Kidney (tissue), 14 donors: ENCODE results near the gene LMAN2. TPM values are rescaled to one million over a fixed set of nuclear protein-coding genes. Genes with fewer than 3 reads are reported as not detected.
A peak's percentile ranks its signal among the peaks of the same experiment; 100 is the strongest.

Source experiments
- DNase-seq, 5 donors: peaks; one replicate each; pipeline ENCODE4 v3.0.0-alpha.2; 2013 to 2020
- FAIRE-seq: peaks from 2 replicates; lab custom pipeline; 2012; peaks lifted over from hg19 to GRCh38; lab: Jason Lieb, UNC
- H3K27ac ChIP-seq, 2 donors: one replicate each; pipeline ENCODE4 v1.7.0; 2013; ENCODE audit warnings: low read depth in 2 of 2, low read length in 2 of 2, inconsistent platforms in 1 of 2
- H3K27me3 ChIP-seq: one replicate; pipeline ENCODE4 v1.7.1; 2013; ENCODE audit warnings: low read length, inconsistent platforms; ENCODE audit not compliant: control insufficient read depth, insufficient read depth
- H3K36me3 ChIP-seq, 3 donors: one replicate each; pipeline versions ENCODE4 v1.7.0 to v1.7.1; 2013; ENCODE audit warnings: low read length in 3 of 3, control low read depth in 1 of 3, inconsistent platforms in 1 of 3; ENCODE audit not compliant: insufficient read depth in 3 of 3, control insufficient read depth in 2 of 3
- H3K4me1 ChIP-seq, 3 donors: one replicate each; pipeline versions ENCODE4 v1.7.0 to v1.7.1; 2013; ENCODE audit warnings: low read length in 3 of 3, inconsistent platforms in 1 of 3, low read depth in 1 of 3; ENCODE audit not compliant: control insufficient read depth in 2 of 3, insufficient read depth in 2 of 3
- H3K4me3 ChIP-seq, 3 donors: one replicate each; pipeline versions ENCODE4 v1.7.0 to v1.8.1; 2013; ENCODE audit warnings: low read length in 3 of 3, control low read depth in 1 of 3, inconsistent platforms in 1 of 3
- H3K9ac ChIP-seq, 3 donors: one replicate each; pipeline versions ENCODE4 v1.7.0 to v1.7.1; 2013; ENCODE audit warnings: low read length in 3 of 3, control low read depth in 1 of 3, inconsistent platforms in 1 of 3
- H3K9me3 ChIP-seq, 3 donors: one replicate each; pipeline versions ENCODE4 v1.7.0 to v1.7.1; 2013; ENCODE audit warnings: low read length in 3 of 3, control low read depth in 1 of 3, inconsistent platforms in 1 of 3; ENCODE audit not compliant: control insufficient read depth in 2 of 3, insufficient read depth in 1 of 3
- intact Hi-C: fragments of 100-400 bp; cut with DNase I; formaldehyde crosslinking; loops from one replicate; pipeline ENCODE4 v1.11.1; 2022
- polyA plus RNA-seq: library from polyadenylated mRNA; stranded (reverse); fragments of 350-450 nt; fragmentation: Illumina TruSeq; extraction: RNeasy Lipid Tissue Mini Kit (QIAGEN cat#74804); gene quantifications from one replicate; pipeline ENCODE4 v1.2.3, GENCODE V29; 2014; ENCODE audit warnings: low read depth, low replicate concordance; ENCODE audit not compliant: insufficient read depth
- total RNA-seq: library from RNA; stranded (reverse); fragmentation: NEBNext Ultra II Directional; extraction: Animal tissue kit (Norgen Biotek cat#: 25700); gene quantifications from one replicate; pipeline ENCODE4 v1.2.1, GENCODE V29; 2021
- TF ChIP-seq, protein P1 (sequence below): IDR thresholded peaks from 3 replicates; pipeline ENCODE4 v1.5.1; 2012; ENCODE audit warnings: mild to moderate bottlenecking, moderate library complexity, borderline replicate concordance; ENCODE audit not compliant: insufficient read depth; ENCODE audit errors: extremely low read depth
- donor health status: control.
- donor health status: control.
- donor health status: control.
- donor health status: control.
- donor health status: control.
- donor health status: DM: yes; HTN: yes; CAD: no.
- donor health status: Normal renal cell carcinoma (clear cell type).

LMAN2 gene
- total and polyA plus RNA-seq, 2 donors from 2014 or later: 137 to 190 TPM

GRCh38 chr5:177372034-177372896 is 20.8 kb upstream of the LMAN2 start:
- H3K27ac ChIP-seq: no peak overlapping the region
- DNase-seq: no peak
- no peak for FAIRE-seq

DNA sequence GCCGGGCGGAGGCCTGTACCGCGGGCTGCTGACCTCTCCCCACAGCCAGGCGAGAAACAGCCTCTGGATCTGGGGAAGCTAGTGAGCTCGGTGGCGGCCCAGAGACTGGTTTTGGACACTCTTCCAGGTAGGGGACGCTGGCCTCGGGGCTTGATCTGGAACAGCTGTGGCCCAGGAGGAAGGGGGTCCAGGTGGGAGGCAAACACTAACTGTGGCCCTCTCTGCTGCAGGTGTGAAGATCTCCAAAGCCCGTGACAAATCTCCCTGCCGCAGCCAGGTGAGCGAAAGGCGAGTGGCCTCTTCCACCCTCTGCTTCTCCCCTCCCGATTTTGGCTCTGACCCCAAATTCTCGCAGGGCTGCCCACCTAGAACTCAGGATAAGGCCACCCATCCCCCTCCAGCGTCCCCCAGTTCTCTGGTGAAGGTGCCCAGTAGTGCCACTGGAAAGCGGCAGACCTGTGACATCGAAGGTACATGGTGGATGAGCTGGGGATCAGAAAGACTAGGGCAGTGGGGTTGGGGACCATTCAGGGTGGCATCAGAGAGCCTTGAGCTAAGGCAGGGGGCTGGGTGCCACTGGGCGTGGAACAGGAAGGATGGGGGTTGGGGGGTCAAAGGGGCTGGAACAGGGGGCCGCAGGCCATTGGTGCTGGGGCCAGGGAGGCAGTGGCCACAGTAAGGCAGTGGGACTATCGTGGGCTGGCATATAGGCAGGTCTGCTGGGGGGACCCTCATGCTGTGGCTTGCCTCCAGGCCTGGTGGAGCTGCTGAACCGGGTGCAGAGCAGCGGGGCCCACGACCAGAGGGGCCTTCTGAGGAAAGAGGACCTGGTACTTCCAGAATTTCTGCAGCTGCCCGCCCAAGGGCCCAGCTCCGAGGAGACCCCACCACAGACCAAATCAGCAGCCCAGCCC is 19.9 kb upstream of the LMAN2 start:
- TF ChIP-seq, protein P1, sequence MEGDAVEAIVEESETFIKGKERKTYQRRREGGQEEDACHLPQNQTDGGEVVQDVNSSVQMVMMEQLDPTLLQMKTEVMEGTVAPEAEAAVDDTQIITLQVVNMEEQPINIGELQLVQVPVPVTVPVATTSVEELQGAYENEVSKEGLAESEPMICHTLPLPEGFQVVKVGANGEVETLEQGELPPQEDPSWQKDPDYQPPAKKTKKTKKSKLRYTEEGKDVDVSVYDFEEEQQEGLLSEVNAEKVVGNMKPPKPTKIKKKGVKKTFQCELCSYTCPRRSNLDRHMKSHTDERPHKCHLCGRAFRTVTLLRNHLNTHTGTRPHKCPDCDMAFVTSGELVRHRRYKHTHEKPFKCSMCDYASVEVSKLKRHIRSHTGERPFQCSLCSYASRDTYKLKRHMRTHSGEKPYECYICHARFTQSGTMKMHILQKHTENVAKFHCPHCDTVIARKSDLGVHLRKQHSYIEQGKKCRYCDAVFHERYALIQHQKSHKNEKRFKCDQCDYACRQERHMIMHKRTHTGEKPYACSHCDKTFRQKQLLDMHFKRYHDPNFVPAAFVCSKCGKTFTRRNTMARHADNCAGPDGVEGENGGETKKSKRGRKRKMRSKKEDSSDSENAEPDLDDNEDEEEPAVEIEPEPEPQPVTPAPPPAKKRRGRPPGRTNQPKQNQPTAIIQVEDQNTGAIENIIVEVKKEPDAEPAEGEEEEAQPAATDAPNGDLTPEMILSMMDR: no peak
- intact Hi-C loops: no loop called here
- H3K36me3 ChIP-seq: no peaks in the 10 kb centered on the region
- FAIRE-seq (no peak), DNase-seq (peak in 1 of 5 donors; percentile 72)
- H3K9me3 ChIP-seq: no peaks in the 10 kb centered on the region
- H3K4me1 ChIP-seq: peaks cover 1 to 37% (median 28%) of the 10 kb centered on the region in 3 donors
- peak overlapping the region; percentile 36 to 72 (median 71) for H3K4me3 ChIP-seq
- peak overlapping the region; percentile 57 to 72 for H3K27ac ChIP-seq
- H3K27me3 ChIP-seq: no peaks in the 10 kb centered on the region
- peak overlapping the region in 2 of 3 donors; percentile 71 to 85 for H3K9ac ChIP-seq

More at GRCh38 chr5:177372034-177372896, 20.8 kb upstream of the LMAN2 start:
- Histone ChIP-seq H3K4me3 (peak overlapping the region in 1 of 3 donors; percentile 72), H3K4me1 (peaks cover 0 to 40% (median 29%) of the 10 kb centered on the region in 3 donors), H3K9me3 (no peaks in the 10 kb centered on the region), H3K36me3 (no peaks in the 10 kb centered on the region), H3K9ac (no peak overlapping the region), H3K27me3 (no peaks in the 10 kb centered on the region)
- TF ChIP-seq, protein P1: no peak
- intact Hi-C loops: no loop called here

DNA sequence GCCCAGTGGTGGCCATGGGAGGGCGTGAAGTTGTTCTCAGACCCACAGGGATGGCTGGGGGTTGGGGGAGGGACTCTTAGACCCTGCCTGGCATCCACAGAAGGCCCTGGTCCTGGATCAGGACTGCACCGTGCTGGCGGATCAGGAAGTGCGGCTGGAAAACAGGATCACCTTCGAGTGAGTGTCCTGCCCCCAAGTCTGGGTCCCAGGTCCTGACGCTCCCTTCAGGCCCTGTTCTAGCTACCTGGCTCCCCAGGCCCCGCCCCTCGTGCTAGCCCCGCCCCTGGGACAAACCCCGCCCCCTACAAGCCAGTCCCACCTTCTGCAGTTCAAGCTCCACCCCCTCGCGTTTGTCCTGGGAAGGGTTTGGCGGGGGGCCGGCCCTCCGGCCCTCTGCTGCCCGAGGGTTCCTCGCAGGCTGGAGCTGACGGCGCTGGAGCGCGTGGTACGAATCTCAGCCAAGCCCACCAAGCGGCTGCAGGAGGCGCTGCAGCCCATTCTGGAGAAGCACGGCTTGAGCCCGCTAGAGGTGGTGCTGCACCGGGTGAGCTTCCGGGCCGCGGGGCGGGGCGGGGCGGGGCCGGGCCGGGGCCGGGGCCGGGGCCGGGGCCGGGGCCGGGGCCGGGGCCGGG is 19.1 kb upstream of the LMAN2 start:
- intact Hi-C loops: no loop called here
- TF ChIP-seq, protein P1: peak; percentile 66
- Histone ChIP-seq H3K4me1 (peaks cover 3 to 42% (median 33%) of the 10 kb centered on the region in 3 donors), H3K27me3 (no peaks in the 10 kb centered on the region), H3K36me3 (no peaks in the 10 kb centered on the region), H3K4me3 (peak overlapping the region in 1 of 3 donors; percentile 72), H3K27ac (peak overlapping the region in 1 of 2 donors; percentile 33), H3K9ac (no peak overlapping the region), H3K9me3 (no peaks in the 10 kb centered on the region)
- FAIRE-seq (no peak), DNase-seq (peak; percentile 95 to 97 (median 96))
